GM19324 (cell line): ENCODE results near the gene SERPIND1.
A peak's percentile ranks its signal among the peaks of the same experiment; 100 is the strongest.
"Not testable (repeated sequence)": the region's sequence is repeated elsewhere in the genome, so short reads cannot be mapped to it uniquely, and the experiment has no call there.

Experiments used
- ATAC-seq: cut with Tn5 transposase; IDR thresholded peaks from one replicate; pipeline ENCODE4 v1.9.1; 2021; ENCODE audit warnings: mild to moderate bottlenecking, moderate library complexity; ENCODE audit not compliant: unreplicated experiment, low FRiP score

SERPIND1 gene

DNA sequence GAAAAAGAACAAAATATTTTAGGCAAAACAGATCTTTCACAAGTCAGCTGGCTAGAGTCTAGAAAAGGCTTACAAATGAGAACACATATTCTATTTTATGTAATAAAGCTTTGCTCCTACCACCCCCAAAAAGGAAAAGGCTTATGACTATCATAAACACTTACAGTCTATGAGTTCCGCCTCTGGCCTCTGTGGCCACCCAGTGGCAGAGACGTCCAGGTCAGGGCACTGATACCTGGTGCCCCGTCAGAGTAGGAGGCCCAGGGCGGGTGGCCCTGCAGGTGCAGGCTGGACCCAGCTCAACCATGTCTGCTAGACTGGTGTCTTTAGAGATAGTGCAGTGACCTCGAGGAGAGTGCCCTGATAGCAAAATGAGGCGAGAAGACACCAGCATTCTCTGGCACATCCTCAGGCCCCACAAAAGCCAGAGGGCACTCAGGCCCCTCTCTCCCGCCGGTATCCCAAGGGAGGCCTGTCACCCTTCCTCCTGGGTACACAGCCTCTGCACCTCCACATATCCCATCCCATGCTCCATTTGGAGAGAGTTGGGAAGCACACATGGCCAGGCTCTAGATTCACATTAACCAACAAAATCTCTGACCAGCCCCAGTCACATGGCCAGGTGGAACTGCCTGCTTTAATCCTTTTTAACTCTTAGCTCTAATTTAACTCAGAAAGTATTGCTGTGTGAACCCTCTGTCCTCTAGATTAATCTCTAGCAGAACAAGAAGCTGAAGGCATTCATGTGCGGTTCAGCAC is 27.3 kb upstream of the SERPIND1 start:
- ATAC-seq = no peak

DNA sequence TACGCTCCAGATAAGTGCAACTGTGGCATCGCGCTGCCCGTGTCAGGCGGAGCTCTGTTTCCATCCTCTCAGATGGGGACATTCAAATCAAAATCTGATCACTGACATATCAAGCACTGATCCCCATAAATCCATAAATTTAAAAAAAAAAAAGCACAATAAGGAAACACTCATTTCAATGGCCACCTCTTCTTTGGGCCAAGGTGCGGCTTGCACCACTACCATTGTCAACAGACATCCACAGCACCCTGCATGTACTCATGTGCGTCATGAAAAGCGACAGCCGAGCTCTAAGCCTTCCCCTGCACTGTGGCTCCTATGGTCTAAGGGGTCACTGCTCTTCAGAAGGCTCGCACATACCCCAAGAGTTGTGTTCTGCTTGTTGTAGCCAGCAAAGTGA is 26.7 kb upstream of the SERPIND1 start:
- no peak for ATAC-seq

DNA sequence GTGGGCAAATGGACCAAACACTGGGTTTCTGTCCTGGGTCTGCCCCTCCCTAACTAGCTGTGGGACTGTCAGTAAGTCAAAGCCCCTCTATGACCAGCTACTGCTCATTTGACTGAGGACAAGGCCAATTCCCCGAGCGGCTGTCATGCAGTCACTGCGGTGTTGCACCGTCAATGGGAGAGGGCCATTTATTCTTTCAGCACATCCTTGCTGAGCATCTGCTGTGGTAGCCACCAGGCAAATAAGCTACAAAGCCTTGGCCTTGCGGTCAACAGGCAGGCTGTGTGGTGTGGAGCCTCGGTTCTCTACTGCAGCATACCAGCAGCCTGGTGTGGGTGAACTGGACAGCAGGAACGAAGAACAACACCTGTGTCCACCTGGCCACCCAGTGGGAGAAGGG is 25.8 kb upstream of the SERPIND1 start:
- ATAC-seq = no peak

DNA sequence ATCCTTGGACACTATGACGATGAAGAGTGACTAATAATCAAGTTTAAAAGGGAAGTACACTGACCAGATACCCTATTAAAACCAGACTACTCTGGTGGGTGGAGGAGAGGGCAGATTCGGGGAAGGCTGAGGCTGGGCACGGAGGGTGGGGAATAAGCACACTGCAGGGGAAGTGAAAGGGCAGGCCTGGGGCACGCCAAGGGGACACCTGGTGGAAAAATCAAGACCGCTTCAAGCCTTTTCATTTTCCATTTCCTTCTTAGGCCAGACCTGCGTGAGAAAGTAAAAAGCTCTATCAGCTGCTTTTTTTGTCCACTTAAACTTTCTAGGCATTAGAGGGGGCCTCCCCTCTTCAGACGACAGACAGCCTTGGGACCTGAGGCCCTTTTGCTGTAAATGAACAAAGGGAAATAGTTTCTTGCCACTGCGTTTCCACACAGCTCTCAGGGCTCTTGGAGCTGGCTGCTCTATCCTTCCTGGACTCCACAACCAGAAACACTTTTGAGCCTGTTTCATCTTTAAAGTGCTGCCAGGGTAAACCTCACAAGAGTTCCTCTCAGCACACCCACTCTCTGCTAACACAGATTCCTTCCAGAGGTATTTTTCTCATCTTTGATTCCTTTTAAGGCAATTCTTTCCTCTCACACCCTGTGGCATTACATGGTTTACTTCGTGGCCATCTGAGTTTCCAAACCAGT is 25.0 kb upstream of the SERPIND1 start:
- peak; percentile 62 for ATAC-seq

DNA sequence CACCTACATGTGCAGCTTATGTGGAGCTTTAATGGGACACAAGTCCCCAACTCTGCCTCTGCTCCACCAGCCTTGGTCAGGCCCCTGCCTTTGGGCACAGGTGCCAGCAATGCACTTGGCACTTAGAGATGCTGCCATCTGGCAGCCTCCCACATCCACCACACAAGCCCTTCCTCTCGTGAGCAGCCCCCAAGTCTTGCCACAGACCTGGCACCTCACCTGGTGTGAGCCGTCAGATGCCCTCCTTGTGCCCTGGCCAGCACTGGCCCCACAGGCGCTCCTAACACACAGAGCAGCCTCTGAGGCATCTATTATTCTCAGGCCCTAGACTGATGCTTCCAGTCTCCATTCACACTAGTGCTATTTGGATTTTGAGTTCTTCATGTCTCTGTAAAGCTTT is 24.5 kb upstream of the SERPIND1 start:
- ATAC-seq = no peak

DNA sequence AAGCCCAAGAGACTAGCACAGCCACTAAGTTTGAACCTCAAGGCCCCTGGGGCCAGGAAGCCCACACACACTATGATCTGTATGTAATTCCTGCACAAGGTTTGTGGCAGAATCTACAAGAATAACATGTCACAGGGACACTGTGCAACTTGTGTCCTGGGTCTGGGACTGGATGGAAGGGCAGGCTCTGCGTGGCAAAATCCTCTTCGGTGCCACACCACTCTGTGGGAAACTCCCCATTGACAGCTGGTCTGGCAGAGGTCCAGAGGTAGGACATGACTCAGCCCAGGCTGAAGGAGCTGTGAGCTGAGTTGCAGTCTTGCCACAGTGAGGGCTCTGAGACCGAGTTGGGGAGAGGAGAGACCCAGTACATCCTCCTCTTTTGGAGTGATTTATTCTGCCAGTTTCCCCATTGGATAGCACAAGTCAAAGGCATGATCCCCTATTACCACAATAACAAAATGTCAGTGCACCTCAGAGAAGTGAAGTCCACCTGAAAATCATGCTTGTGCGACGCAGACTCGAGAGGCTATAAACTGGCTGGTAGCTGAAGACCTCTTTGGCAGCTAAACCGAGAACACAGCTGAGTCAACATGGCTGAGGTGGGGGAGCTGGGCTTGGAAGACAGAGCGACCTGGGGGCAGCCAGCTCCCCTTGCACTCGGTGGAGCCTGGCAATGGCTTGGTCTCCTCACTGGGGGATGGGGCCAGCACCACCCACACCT is 23.3 kb upstream of the SERPIND1 start:
- ATAC-seq = no peak

DNA sequence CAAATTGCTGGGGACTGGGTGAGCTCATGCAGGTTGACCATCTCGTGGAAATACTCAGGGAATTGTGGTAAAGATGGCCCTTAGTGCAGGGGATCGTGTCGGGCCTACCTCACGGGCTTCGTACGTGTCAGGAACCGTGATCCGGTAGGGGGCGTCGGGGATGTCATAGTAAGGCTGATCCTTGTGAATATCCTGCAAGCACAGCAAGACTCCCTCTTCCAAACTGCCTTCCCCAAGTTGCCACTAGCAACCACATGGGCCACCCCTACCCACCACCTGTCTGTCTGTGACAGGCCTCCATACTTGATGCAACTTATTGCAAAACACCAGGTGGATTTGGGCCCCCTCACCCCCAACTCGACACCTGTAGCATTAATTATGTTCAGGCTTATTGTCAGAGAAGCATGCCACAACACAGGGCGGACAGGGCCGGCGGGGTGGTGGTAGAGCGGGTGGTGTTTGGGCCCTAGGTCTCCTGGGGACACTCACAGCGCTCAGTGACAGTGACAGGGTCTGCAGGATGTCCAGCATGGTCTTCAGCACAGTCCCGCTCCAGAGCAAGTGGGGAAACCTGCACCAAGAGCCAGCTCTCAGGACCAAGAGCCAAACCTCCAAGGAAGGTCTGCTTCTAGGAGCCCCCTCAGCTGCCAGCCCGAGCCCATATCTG is 22.6 kb upstream of the SERPIND1 start:
- no peak for ATAC-seq

DNA sequence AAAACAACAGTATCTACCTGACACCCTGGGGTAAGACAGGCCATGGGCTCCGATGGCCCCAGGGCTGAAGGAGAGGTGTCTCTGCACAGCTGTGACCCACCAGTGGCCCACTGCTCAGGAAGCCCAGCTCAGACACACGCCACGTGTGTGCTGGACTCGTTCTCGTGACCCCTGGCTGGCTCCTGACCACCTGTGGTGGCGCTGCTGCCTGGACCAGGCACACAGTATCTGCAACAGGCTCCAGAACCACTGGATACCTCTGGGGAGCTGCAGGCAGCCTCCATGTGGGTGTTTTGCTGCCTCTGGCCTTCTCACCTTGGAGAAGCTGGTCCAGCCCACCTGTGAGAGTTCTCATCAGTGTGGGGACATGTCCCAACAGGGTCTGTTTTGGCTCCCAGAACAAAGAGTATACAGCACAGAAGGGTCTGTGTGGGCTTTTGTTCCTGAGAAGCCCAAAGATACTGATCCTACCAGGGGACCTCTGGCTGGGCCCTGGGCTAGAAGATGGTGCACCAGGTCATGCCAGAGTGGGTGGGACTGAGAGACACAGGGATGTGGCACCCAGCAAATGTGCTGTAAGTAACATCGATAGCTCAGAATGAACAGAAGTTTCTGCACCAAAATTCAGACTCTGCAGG is 21.7 kb upstream of the SERPIND1 start:
- no peak for ATAC-seq

DNA sequence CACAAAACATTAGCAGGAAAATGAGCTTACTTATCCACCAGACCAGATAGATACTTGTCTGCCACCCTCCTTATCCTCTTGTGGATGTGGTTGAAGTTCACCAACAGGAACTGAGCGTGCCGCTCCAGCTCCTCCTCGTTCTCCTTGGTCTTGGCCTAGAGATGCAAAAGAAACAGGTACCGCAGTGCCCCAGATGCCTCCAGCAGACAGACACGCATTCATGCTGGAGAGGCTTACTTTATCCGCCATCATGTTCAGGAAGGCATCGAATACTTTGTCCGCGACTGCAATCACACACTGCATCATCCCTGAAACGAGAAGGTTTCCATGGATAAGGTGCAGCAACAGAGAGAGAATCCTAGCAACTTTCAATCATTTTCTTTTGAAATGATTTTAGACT is 21.0 kb upstream of the SERPIND1 start:
- ATAC-seq = no peak

DNA sequence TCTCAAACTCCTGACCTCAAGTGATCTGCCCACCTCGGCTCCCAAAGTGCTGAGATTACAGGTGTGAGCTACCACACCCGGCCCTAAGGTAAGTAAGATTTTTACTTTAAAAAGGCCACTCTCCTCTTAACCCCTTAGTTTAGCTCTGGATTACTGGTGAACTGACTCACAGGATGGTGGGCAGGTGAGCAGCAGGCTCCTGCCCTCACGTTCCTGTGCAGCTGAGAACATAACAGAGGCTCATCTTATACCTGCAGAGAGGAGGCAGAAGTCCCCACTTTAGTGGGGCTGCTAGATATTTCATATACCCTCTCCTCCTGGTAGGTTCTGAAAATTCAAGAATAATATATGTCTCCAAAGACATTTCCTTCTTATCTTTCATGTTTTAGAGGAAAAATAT is 17.1 kb upstream of the SERPIND1 start:
- no peak for ATAC-seq

DNA sequence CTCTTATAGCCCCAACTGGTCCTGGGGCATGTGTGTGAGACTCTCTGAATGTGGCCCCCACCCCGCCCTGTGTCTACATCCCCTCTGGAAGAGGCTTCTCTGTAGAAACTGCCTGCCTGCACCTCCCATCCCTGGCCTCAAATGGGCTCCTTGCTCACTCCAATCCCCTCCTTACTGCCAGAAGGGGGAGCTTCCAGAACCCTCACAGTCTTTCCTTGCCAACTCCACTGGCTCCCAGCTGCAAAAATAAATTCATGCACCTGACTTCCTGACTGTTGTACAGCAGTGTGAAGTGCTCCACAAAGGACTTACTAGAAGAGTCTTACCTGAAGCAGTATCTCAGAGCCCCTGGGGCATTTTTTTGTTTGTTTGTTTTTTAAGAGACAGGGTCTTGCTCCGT is 15.2 kb upstream of the SERPIND1 start:
- no peak for ATAC-seq

DNA sequence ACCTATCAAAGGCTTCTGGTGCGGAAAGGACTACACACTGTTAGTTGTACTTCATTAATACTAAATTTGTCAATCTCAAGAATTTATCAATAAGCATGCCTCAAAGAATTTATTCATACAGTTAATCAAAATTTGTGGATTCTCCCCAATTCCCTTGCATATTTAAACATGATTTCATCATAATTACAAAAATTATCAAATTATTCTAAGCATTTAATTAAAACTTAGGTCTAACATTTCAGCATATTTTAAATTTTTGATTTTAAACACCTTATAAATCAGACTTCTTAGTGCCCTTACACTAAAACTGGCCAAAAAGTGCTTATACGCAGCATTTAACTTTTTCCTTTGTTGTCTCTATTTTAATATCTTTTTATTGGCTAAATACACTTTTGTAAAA is 13.8 kb upstream of the SERPIND1 start:
- ATAC-seq = no peak

DNA sequence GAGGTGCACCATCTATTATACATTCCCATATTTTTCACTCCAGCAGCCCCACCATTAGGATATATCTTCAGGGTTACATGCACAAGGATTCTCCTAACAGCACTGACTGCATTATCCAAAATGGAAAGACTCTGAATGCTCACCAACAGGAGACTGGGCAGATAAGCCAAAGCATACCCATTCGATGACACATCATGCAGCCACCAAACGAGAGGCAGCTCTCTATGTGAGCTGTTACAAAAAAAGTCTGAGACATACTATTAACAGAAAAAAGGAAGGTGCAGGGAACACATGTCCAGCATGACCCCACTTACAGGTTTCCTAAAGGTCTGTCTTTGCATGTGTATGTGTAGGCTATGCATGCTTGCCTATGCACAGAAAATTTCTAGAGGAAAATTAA is 12.4 kb upstream of the SERPIND1 start:
- no peak for ATAC-seq

DNA sequence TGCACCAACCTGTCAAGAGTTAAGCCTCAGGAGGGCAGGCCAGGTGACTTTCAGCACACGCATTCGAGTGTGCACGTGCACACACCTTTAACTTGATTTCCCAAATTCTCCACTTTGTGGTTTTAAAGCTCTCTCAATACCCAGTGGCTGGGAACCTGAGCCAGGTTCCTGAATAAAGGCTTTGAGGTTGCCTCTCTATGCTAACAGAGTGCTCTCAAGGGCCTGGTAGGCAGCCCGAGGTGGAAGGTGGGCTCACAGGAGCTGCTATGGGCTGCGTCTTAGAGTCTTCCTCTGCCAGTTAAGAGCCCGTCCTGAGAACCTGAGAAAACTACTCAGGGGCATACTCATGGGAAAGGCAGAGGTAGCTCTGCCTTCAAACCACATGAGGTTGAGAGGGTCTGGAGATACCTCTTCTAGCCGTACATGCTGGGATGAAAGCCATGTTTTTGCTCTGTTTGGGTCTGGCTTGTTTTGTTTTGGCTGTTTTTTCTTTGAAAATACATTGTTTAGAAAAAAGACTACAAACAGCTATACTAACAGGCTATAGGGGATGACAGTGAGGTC is 11.6 kb upstream of the SERPIND1 start:
- no peak for ATAC-seq

DNA sequence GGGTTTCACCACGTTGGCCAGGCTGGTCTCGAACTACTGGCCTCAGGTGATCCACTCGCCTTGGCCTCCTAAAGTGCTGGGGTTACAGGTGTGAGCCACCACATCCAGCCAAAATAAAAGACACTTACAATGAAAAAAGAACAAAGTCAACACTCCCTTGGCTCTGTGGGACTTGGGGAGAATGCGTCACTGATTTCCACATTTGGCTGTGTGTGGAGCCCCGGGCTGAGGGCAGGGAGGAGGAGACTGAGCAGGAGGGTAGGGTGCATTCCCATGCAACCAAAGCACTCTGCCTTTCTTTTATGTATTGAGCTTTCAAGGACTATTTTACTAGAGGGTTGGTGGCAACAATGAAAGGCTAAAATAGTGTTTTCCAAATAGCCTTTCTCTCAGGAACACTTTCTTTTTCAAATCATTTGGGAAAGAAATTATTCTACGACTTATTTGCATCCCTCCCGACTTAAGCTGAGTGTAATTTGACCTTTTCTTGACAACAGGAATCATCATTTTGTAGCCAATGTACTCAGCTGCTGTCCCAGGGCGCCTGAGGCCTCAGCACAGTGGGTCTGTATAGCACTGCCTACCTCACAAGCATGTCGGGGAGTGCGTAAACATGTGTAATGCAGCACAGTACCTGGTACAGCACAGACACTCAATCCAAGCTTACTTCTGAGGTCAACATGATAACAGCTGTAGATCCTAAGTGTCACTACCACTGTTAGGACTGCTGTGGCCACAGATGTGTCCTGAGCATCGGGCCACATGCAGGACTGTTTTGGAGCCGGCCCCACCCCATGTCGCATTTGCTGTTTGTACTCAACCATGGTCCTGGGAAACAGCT is 10.1 kb upstream of the SERPIND1 start:
- ATAC-seq = no peak

DNA sequence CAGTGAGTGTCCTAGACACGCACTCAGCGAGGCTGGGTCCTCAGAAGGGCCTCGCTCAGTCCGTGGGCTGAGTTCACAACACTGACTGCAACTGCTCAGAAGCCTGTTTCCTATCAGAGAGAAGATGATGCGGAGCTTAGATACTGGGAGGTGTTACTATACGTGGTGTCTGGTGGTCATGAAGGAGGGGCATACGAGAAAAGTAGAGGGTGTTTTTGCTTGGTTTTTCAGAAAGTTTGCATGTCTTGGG is 9.5 kb upstream of the SERPIND1 start:
- no peak for ATAC-seq

DNA sequence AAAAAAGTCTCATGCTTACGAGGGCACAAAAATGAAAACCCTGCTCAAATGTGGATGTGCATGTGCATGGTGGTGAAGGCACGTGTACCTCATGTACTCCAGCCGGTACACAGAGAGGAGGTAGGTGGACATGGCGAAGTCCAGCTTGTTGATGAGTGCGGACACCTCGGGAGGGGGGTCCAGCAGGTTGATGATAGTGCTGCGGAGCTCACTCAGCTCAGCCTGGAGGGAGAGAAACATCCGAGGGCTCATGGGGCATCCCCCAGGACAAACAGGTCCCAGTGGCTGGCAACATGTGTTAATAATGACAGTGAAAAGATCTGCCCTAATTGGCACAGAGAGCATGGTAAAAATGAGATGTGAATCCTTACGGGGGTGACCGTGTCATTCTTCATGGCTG is 9.2 kb upstream of the SERPIND1 start:
- ATAC-seq = no peak

DNA sequence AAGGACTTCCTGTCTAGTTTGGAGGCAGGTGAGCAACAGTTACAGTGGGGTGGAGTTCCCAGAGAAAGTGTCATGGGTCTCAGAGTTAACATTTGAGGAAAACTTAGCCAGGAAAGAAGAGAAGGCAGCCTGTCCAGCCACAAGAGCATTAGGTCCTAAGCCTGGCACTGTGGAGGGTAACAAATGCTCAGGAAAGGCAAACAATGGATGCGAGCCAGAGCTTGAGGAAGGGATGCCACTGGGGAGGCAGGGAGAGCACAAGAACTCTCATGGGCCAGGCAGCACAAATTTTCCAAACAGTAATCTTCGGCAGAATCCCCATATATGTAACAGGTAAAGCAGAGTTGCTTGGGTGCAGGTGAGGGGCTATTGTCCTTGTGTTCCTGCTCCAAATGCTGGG is 8.0 kb upstream of the SERPIND1 start:
- no peak for ATAC-seq

DNA sequence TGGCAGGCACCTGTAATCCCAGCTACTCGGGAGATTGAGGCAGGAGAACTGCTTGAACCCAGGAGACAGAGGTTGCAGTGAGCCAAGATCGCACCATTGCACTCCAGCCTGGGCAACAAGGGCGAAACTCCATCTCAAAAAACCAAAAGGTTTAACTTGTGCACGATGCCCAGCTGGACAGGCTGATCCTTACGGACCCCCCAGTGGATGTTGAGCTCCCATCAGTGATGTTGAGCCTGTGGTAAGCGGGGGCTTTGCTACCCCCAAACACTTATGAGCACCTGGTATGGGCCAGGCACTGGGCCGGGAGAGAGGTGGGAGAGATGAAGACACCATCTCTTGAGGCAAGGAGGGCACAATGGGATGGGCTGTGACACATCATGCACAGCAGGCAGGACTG is 7.4 kb upstream of the SERPIND1 start:
- ATAC-seq = no peak

DNA sequence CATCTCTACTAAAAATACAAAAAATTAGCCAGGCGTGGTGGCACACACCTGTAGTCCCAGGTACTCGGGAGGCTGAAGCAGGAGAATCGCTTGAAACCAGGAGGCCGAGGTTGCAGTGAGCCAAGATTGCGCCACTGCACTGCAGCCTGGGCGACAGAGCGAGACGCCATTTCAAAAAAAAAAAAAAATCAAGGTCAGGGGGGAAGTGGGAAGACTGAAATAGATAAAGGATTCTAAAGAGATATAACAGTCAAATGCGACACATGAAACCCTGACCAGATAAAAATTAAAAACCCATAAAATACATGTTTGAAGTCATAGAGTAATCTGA is 4.5 kb upstream of the SERPIND1 start:
- not testable (repeated sequence) for ATAC-seq
